Cardiac fibroblast (primary cell): ENCODE results near the gene SNX13.

Experiments used
- DNase-seq, 2 donors: peaks; one replicate each; pipeline versions ENCODE4 v3.0.0 to v3.0.0-alpha.2; 2010; ENCODE audit warnings: low read depth in 2 of 2
- H3K4me3 ChIP-seq, 2 donors: replicated peaks in 1 of 2; 1 replicate in 1 of 2; 2 replicates in 1 of 2; pipeline ENCODE4 v1.5.1; 2011; ENCODE audit warnings: low read depth in 2 of 2, low read length in 2 of 2, mild to moderate bottlenecking in 2 of 2, moderate library complexity in 1 of 2
- CTCF ChIP-seq: IDR thresholded peaks from one replicate; pipeline ENCODE4 v1.5.1; 2011; ENCODE audit warnings: low read depth, mild to moderate bottlenecking, low read length, inconsistent platforms

SNX13 gene

GRCh38 chr7:17854261-17855047, 85.8 kb downstream of the SNX13 start:
- peak in 1 of 2 donors; percentile 27 for DNase-seq
- TF ChIP-seq CTCF, result no peak
- no peak overlapping the region for H3K4me3 ChIP-seq

- no peak for TF ChIP-seq CTCF
- DNase-seq, result no peak
- no peak overlapping the region for H3K4me3 ChIP-seq
Observed at GRCh38 chr7:17852361-17852760, 87.9 kb downstream of the SNX13 start.

GRCh38 chr7:17849504-17849903, 90.8 kb downstream of the SNX13 start:
- no peak for TF ChIP-seq CTCF
- H3K4me3 ChIP-seq, result no peak overlapping the region
- DNase-seq, result peak; percentile 25 to 74

GRCh38 chr7:17848516-17848915, 91.8 kb downstream of the SNX13 start:
- DNase-seq, result no peak
- TF ChIP-seq CTCF, result no peak
- no peak overlapping the region for H3K4me3 ChIP-seq

GRCh38 chr7:17846935-17847334, 93.4 kb downstream of the SNX13 start:
- no peak for TF ChIP-seq CTCF

GRCh38 chr7:17845197-17845547, 95.1 kb downstream of the SNX13 start:
- no peak for DNase-seq
- no peak overlapping the region for H3K4me3 ChIP-seq
- no peak for TF ChIP-seq CTCF

More at GRCh38 chr7:17846935-17847334, 93.4 kb downstream of the SNX13 start:
- DNase-seq, result no peak
- H3K4me3 ChIP-seq, result no peak overlapping the region
